ENCODE measurements around the gene ELFN2. TPM values are rescaled to one million over a fixed set of nuclear protein-coding genes. Genes with fewer than 3 reads are reported as not detected.

The ELFN2 gene
- total and polyA plus RNA-seq, 2 of the 13 experiments (the other 11 are each of a cell fraction or from before 2014, with no cell fraction given), result 0.01 TPM; not detected in 1

- peak overlapping the region; percentile 71 for H3K4me2 ChIP-seq (ENCODE audit: low read depth, low read length)
- no peak overlapping the region for H2AFZ ChIP-seq (ENCODE audit: low read length)
- FAIRE-seq (peak; percentile 56), DNase-seq (ENCODE audit: low spot score) (peak; percentile 88), ATAC-seq (peak; percentile 94)
- H3K27me3 ChIP-seq (ENCODE audit: control insufficient read depth in 1 of 2, insufficient read depth in 2 of 2, low read length in 2 of 2), result peaks cover 2 to 6% of the 10 kb centered on the region in 2 experiments; a peak in 2 of 5 replicates
- H3K9ac ChIP-seq (ENCODE audit: insufficient read depth, low read depth, low read length), result no peak overlapping the region; the same call in 1 of the 2 replicates
- peaks cover 23% of the 10 kb centered on the region for H3K4me1 ChIP-seq (ENCODE audit: insufficient read depth, low read length)
- H3K27ac ChIP-seq (ENCODE audit: extremely low read length, insufficient read depth, low read length), result peak overlapping the region; percentile 41
- BruUV-seq (replicated peaks), result no TSS peak
- intact Hi-C loops (cut with micrococcal nuclease; ENCODE audit: unreplicated experiment), result loop anchor here (5.0 kb wide), 1 partner anchor 188 kb away; no protein-coding TSS in a partner anchor
- in situ Hi-C loops (cut with HindIII; ENCODE audit: extremely low pct_ligation_motif_present, low pct_unique_long_range_greater_than_20kb), result loop anchor here (5.0 kb wide), 1 partner anchor 133 kb away; no protein-coding TSS in a partner anchor
- H3K79me2 ChIP-seq (ENCODE audit: insufficient read depth, low read length), result no peaks in the 10 kb centered on the region
- H4K20me1 ChIP-seq (ENCODE audit: insufficient read depth, low read length), result 0 out of 2 replicates have a peak, but pooled peaks cover 4% of the 10 kb centered on the region
- H3K4me3 ChIP-seq (replicated peaks in 1 of 3; ENCODE audit: insufficient read depth in 1 of 3, low read depth in 2 of 3, low read length in 3 of 3), result peak overlapping the region in 1 of 3 experiments; percentile 44; a peak in 1 of 6 replicates
- WGBS (ENCODE audit: low lambda C conversion rate), result 13% methylated on average over 13 of the region's 21 CpGs
- H3K36me3 ChIP-seq (replicated peaks in 1 of 2; ENCODE audit: control insufficient read depth in 1 of 2, insufficient read depth in 2 of 2, low read length in 2 of 2), result no peaks in the 10 kb centered on the region
- POLR2A ChIA-PET, result interaction anchor here (1.4 to 2.0 kb wide), 2 partner anchors 23 to 58 kb away, joined by 5 read pairs; no protein-coding TSS in a partner anchor
- no peaks in the 10 kb centered on the region for H3K9me3 ChIP-seq (ENCODE audit: low read length)
- CTCF ChIA-PET (ENCODE audit: low intra/inter-chr PET ratio, low total read pairs), result interaction anchor here (4.2 kb wide), 1 partner anchor 138 kb away, joined by 45 read pairs; no protein-coding TSS in a partner anchor
- no peak for TF ChIP-seq SP4 (CRISPR knock-in tag; IDR thresholded peaks at IDR 0.05)
- TF ChIP-seq RXRB (CRISPR knock-in tag; IDR thresholded peaks at IDR 0.05; ENCODE audit: borderline replicate concordance), result peak; percentile 81; the same call in 1 of the 2 replicates
- TF ChIP-seq, protein P1, sequence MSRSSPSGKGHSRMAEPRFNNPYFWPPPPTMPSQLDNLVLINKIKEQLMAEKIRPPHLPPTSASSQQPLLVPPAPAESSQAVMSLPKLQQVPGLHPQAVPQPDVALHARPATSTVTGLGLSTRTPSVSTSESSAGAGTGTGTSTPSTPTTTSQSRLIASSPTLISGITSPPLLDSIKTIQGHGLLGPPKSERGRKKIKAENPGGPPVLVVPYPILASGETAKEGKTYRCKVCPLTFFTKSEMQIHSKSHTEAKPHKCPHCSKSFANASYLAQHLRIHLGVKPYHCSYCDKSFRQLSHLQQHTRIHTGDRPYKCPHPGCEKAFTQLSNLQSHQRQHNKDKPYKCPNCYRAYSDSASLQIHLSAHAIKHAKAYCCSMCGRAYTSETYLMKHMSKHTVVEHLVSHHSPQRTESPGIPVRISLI (CRISPR knock-in tag; IDR thresholded peaks at IDR 0.05; ENCODE audit: borderline replicate concordance), result no peak
- TF ChIP-seq CBX5 (CRISPR knock-in tag; IDR thresholded peaks at IDR 0.05; ENCODE audit: borderline replicate concordance), result peak; percentile 59; the same call in 1 of the 2 replicates
- TF ChIP-seq PITX1 (CRISPR knock-in tag; IDR thresholded peaks at IDR 0.05), result 0 out of 2 replicates have a peak, but pooled peaks have one; percentile 7
- no peak for TF ChIP-seq SNAI1 (CRISPR knock-in tag; IDR thresholded peaks at IDR 0.05; ENCODE audit: borderline replicate concordance)
- peak; percentile 80 for TF ChIP-seq ARNTL (CRISPR knock-in tag; IDR thresholded peaks at IDR 0.05)
- TF ChIP-seq MAFG (CRISPR knock-in tag; IDR thresholded peaks at IDR 0.05), result no peak
- TF ChIP-seq, protein P2, sequence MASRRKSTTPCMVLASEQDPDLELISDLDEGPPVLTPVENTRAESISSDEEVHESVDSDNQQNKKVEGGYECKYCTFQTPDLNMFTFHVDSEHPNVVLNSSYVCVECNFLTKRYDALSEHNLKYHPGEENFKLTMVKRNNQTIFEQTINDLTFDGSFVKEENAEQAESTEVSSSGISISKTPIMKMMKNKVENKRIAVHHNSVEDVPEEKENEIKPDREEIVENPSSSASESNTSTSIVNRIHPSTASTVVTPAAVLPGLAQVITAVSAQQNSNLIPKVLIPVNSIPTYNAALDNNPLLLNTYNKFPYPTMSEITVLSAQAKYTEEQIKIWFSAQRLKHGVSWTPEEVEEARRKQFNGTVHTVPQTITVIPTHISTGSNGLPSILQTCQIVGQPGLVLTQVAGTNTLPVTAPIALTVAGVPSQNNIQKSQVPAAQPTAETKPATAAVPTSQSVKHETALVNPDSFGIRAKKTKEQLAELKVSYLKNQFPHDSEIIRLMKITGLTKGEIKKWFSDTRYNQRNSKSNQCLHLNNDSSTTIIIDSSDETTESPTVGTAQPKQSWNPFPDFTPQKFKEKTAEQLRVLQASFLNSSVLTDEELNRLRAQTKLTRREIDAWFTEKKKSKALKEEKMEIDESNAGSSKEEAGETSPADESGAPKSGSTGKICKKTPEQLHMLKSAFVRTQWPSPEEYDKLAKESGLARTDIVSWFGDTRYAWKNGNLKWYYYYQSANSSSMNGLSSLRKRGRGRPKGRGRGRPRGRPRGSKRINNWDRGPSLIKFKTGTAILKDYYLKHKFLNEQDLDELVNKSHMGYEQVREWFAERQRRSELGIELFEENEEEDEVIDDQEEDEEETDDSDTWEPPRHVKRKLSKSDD (CRISPR knock-in tag; IDR thresholded peaks at IDR 0.05; ENCODE audit: low read depth), result no peak
- peak in 1 of 2 experiments; percentile 41; a peak in 2 of 4 replicates for TF ChIP-seq NR2F1 (CRISPR knock-in tag; IDR thresholded peaks at IDR 0.05)
- TF ChIP-seq FOSL2 (CRISPR knock-in tag; IDR thresholded peaks at IDR 0.05), result peak; percentile 96
- peak; percentile 59; the same call in 1 of the 2 replicates for TF ChIP-seq CREB1 (IDR thresholded peaks at IDR 0.05)
- TF ChIP-seq CREB1 (CRISPR knock-in tag; IDR thresholded peaks at IDR 0.05), result peak; percentile 68
- TF ChIP-seq RBAK (CRISPR knock-in tag; IDR thresholded peaks at IDR 0.05), result no peak
- TF ChIP-seq GATAD1 (CRISPR knock-in tag; IDR thresholded peaks at IDR 0.05), result peak; percentile 51
- no peak for TF ChIP-seq PHF21A (CRISPR knock-in tag; IDR thresholded peaks at IDR 0.05)
- no peak; the same call in 1 of the 2 replicates for TF ChIP-seq ZNF563 (CRISPR knock-in tag; IDR thresholded peaks at IDR 0.05)
Observed at GRCh38 chr22:37454857-37455686, 27.8 kb upstream of the ELFN2 start.

Data from HepG2 (cell line).